ENCODE results near the gene REEP6.

The REEP6 gene

DNA sequence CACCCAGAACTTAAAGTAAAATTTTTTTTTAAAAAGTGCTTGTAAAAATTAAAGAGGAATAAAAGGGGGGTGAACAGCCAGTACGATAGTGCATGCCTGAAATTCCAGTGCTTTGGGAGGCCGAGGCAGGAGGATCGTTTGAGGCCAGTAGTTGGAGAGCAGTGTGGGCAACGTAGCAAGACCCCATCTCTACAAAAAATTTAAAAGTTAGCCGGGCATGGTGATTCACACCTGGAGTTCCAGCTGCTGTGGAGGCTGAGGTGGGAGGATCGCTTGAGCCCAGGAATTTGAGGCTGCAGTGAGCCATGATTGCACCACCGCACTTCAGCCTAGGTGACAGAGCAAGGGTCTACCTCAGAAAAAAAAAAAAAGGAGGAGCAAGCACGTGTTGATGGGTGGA, 14.0 kb downstream of the REEP6 start:
- TF ChIP-seq, protein P1, sequence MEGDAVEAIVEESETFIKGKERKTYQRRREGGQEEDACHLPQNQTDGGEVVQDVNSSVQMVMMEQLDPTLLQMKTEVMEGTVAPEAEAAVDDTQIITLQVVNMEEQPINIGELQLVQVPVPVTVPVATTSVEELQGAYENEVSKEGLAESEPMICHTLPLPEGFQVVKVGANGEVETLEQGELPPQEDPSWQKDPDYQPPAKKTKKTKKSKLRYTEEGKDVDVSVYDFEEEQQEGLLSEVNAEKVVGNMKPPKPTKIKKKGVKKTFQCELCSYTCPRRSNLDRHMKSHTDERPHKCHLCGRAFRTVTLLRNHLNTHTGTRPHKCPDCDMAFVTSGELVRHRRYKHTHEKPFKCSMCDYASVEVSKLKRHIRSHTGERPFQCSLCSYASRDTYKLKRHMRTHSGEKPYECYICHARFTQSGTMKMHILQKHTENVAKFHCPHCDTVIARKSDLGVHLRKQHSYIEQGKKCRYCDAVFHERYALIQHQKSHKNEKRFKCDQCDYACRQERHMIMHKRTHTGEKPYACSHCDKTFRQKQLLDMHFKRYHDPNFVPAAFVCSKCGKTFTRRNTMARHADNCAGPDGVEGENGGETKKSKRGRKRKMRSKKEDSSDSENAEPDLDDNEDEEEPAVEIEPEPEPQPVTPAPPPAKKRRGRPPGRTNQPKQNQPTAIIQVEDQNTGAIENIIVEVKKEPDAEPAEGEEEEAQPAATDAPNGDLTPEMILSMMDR (IDR thresholded peaks at IDR 0.05; ENCODE audit: control insufficient read depth, insufficient read depth, low read depth, low read length, missing control alignments): no peak

DNA sequence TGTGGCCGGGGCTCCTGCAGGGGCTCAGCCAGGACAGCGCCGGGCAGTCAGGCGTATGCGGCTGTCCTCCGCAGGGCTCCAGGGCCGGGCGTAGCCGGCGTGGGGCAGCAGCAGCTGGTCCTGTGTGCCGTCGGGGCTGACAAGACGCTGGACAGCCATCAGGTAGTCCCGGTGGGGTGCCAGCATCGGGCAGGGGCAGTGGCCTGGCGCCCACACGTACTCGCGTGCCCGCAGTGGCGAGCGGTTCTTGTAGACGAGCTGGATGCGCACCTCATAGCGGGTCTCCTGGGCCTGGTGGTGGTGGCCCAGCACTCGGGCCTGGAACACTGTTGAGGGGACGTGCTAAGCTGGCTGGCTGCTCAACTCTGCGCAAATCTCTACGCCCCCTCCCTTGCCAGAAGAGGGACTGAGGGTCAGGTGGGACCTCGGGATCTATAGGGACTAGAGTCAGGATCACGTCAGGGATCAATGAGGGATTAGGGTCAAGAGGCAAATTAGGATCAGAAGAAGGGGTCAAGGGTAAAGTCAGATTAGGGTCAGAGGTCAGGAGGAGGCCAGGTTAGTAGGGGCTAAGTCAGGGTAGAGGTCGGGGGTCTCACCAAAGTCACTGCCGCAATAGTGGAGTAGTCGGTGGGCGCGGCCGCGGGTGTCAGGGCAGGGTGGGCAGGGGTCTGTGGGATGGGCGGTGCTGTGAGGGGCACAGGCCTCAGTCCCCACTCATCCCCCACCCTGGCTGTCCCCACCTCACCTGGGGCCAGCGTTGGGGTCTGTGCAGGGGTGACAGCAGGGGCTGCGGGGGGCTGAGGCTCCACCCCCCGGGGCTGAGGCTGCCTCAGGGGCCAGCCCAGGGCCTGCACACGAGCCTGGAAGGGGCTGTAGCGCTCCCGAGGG, 15.3 kb downstream of the REEP6 start:
- TF ChIP-seq, protein P1 (IDR thresholded peaks at IDR 0.05; ENCODE audit: control insufficient read depth, insufficient read depth, low read depth, low read length, missing control alignments): no peak
- no peak overlapping the region for H3K4me3 ChIP-seq (ENCODE audit: control insufficient read depth, low read depth, low read length)
- no peak for DNase-seq (ENCODE audit: low read depth)

More for the DNA sequence above, 14.0 kb downstream of the REEP6 start:
- H3K4me3 ChIP-seq (ENCODE audit: control insufficient read depth, low read depth, low read length): no peak overlapping the region
- DNase-seq (ENCODE audit: low read depth): no peak

DNA sequence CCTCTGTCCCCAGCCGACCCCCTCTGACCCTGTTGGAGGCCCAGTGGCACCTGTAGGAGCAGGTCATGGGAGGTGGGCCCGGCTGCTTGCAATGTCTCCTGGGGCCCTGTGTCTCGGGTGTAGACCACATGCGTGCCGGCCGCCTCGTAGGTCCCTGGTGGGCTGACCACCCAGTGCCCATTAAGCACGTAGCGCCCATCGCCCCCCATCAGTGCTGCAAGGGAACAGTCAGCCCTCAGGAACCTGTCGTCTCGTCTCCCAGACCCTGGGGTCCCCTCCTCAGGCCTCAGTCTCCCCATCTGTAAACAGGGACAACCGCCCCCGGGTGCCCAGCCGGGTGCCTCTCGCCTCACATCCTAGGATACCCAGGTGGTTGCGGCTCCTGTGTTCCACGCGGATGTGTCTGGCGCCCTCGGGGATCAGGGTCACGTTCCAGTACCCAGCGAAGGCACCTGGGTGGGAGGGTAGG, 16.2 kb downstream of the REEP6 start:
- no peak overlapping the region for H3K4me3 ChIP-seq (ENCODE audit: control insufficient read depth, low read depth, low read length)
- DNase-seq (ENCODE audit: low read depth): no peak
- TF ChIP-seq, protein P1 (IDR thresholded peaks at IDR 0.05; ENCODE audit: control insufficient read depth, insufficient read depth, low read depth, low read length, missing control alignments): no peak

DNA sequence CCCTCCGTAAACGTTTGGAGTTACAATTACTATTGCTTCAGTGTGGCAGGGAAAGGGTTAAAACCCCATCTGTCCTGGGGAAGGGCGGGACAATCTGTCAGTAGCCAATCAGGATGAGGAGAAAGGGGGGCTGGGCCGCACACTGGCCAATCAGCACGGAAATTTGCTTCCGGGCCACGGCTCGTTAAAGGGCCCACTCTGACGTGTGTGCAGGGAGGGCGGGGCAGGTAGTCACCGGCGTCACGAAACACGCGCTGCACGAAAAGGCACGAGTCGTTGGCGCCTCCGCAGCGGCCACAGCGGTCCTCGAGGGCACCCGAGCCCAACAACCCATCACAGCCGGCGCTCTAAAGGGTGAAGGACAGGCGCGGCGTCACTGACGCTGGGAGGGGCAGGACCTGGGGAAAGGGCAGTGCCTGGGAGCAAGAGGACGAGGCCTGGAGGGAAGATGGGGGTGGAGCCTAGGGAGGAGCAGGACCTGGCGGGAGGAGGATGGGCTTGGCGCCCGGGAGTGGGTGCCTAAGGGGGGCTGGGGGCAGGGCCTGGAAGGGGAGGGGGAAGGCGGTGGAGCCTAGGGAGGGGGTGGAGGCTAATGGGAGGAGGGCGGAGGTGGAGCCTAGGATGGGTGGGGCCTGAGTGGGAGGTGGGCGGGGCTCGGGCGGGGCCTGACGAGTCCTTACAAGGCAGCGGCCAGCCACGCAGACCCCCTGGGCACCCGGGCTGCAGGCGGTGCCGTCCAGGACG, 17.0 kb downstream of the REEP6 start:
- peak; percentile 81 for DNase-seq (ENCODE audit: low read depth)
- H3K4me3 ChIP-seq (ENCODE audit: control insufficient read depth, low read depth, low read length): peak overlapping the region; percentile 38
- TF ChIP-seq, protein P1 (IDR thresholded peaks at IDR 0.05; ENCODE audit: control insufficient read depth, insufficient read depth, low read depth, low read length, missing control alignments): no peak

DNA sequence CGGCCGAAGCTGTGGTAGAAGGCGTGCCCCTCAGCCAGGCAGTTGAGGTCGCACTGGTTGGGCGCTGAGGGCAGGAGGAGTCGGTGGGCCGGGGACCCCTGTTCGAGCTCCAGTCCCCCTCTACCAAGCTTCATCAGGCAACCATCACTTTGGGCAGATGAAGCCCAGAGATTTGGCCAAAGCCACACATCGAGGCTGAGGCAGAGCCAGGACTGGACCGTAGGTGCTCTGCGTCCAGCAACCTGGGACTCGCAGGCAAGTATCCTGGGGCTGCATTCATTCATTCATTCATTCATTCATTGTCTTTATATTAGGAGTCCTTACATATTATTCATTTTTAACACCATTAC, 17.5 kb downstream of the REEP6 start:
- no peak for DNase-seq (ENCODE audit: low read depth)
- TF ChIP-seq, protein P1 (IDR thresholded peaks at IDR 0.05; ENCODE audit: control insufficient read depth, insufficient read depth, low read depth, low read length, missing control alignments): no peak
- no peak overlapping the region for H3K4me3 ChIP-seq (ENCODE audit: control insufficient read depth, low read depth, low read length)

DNA sequence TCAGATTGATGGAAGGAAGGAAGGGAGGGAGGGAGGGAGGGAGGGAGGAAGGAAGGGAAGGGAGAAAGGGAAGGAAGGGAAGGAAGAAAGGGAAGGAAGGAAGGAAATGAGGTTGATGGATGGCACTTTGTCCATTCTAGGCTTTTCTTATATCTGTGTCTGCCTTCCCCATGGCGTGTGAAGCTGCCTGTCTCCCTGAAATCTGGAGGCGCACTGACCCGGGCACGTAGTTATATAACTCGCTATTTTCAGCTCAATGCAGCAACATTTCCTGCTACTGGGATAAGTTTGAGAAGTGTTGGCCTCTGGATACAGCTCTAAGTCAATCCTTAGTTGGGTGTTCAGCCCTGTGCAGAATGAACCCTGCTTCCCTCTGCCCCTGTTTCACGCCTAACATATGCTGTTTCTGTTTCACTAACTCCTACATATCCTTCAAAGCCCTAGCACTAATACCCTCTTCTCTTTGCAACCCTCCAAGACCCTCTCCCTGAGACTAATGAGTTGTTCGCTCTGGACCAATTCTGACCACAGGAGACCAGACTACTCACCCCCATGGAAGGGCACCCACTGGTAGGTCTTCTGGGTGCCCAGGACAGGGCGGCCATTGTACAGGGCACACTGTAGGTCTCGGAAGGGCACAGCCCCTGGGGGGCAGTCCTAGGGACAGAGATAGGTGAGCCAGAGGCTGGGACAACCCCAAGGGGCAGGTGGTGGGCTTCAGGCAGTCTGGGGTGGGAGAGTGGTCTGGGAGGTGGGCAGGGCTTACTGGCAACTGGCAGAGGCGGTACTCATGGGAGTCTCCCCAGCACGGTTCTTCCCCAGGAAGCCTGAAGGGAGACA, 18.8 kb downstream of the REEP6 start:
- DNase-seq (ENCODE audit: low read depth): no peak
- H3K4me3 ChIP-seq (ENCODE audit: control insufficient read depth, low read depth, low read length): no peak overlapping the region
- TF ChIP-seq, protein P1 (IDR thresholded peaks at IDR 0.05; ENCODE audit: control insufficient read depth, insufficient read depth, low read depth, low read length, missing control alignments): no peak
